Heart left ventricle (tissue), 16 donors: ENCODE results near the gene SSH2. TPM values are rescaled to one million over a fixed set of nuclear protein-coding genes. Genes with fewer than 3 reads are reported as not detected.

Experiments used
- ATAC-seq, 4 donors: fragments of 200-7000 bp; cut with Tn5 transposase; one replicate each; pipeline ENCODE4 v1.9.1; 2020 to 2022; ENCODE audit warnings: moderate library complexity in 4 of 4, mild to moderate bottlenecking in 3 of 4, moderate number of reproducible peaks in 1 of 4
- DNase-seq, 5 donors: peaks; one replicate each; pipeline ENCODE4 v3.0.0-alpha.2; 2020
- H3K27ac ChIP-seq, 12 donors: fragments of 200-600 bp; sonication (generic) in 4 of 12; one replicate each; pipeline versions ENCODE4 v1.5.0 to v1.8.0; 2016 to 2022; ENCODE audit warnings: mild to moderate bottlenecking in 2 of 12
- H3K27me3 ChIP-seq, 9 donors: fragments of 200-600 bp; sonication (generic) in 2 of 9; one replicate each; pipeline versions ENCODE4 v1.5.1 to v1.8.0; 2016 to 2022; ENCODE audit warnings: mild to moderate bottlenecking in 3 of 9
- H3K36me3 ChIP-seq, 9 donors: fragments of 200-600 bp; sonication (generic) in 2 of 9; one replicate each; pipeline versions ENCODE4 v1.5.0 to v1.8.0; 2018 to 2022; ENCODE audit warnings: mild to moderate bottlenecking in 2 of 9
- H3K4me1 ChIP-seq, 12 donors: fragments of 200-600 bp; sonication (generic) in 4 of 12; one replicate each; pipeline versions ENCODE4 v1.5.0 to v1.8.0; 2016 to 2022; ENCODE audit warnings: mild to moderate bottlenecking in 3 of 12
- H3K4me3 ChIP-seq, 12 donors: fragments of 200-600 bp; sonication (generic) in 4 of 12; one replicate each; pipeline versions ENCODE4 v1.5.0 to v1.8.0; 2017 to 2022; ENCODE audit warnings: mild to moderate bottlenecking in 9 of 12, moderate library complexity in 4 of 12
- H3K9me3 ChIP-seq, 12 donors: fragments of 200-600 bp; sonication (generic) in 4 of 12; one replicate each; pipeline versions ENCODE4 v1.5.0 to v1.8.0; 2016 to 2022; ENCODE audit warnings: mild to moderate bottlenecking in 1 of 12
- POLR2A ChIP-seq, 2 donors: fragments of 450-650 bp; IDR thresholded peaks; one replicate each; pipeline ENCODE4 v1.6.1; 2017; ENCODE audit warnings: antibody characterized with exemption in 2 of 2, mild to moderate bottlenecking in 2 of 2, moderate library complexity in 2 of 2
- WGBS, 4 donors: extraction: QIAGEN DNeasy Blood & Tissue Kit in 2 of 4; methylation state at CpG; one replicate each; pipeline versions ENCODE4 v1.1.5 to v1.1.7; 2013 to 2018; 5-methylcytosine and 5-hydroxymethylcytosine counted together
- intact Hi-C, 10 donors: fragments of 100-400 bp; cut with DNase I; formaldehyde crosslinking; loops; one replicate each; pipeline versions ENCODE4 v1.11.1 to v1.14.2; 2022
- polyA plus RNA-seq, 2 donors: library from polyadenylated mRNA; stranded (reverse); fragments of 200-250 nt; gene quantifications; one replicate each; pipeline ENCODE4 v1.2.3, GENCODE V29; 2013
- total RNA-seq, 9 donors: library from RNA; depleted of rRNA in 2 of 9; stranded (reverse); fragments of >200 nt in 2 of 9; fragmentation: NEBNext Ultra II Directional in 3 of 9; extraction: Animal tissue kit (Norgen Biotek cat#: 25700) in 3 of 9; gene quantifications; one replicate each; pipeline versions ENCODE4 v1.1.0 to v1.2.4, GENCODE V29; 2016 to 2023
- TF ChIP-seq, protein P1 (sequence below), 12 donors: fragments of 200-600 bp; sonication (generic) in 4 of 12; IDR thresholded peaks; one replicate each; pipeline versions ENCODE4 v1.5.0 to v1.8.0; 2018 to 2022; ENCODE audit warnings: antibody characterized with exemption in 12 of 12, mild to moderate bottlenecking in 5 of 12
- donor health status: ischemic (EF 13 %, LVEDD 7.1; RV severe dilation, severe dysfunction).
- donor health status: healthy with polysubstance abuse.
- donor health status: DM: no; HTN: yes; CAD: no.
- donor health status: DM: no; HTN: no; CAD: no.
- donor health status: ischemic (EF 25% LVEDD 6.9; RV normal size, moderate dysfunction).
- donor health status: ischemic (EF 25% LVEDD 5.7; RV mildly dilated, moderate dysfunction).
- donor health status: healthy.
- donor health status: DM: yes; HTN: yes; CAD: no.
- donor health status: ischemic (EF 35%, LVEDD 5.7; RV mildly dilated, moderate dysfunction).
- donor health status: nonischemic (EF 11% LVEDD 7.7; RV severe dilation, severe dysfunction).
- donor health status: DM: yes; HTN: yes; CAD: no.
- donor health status: PGD.
- donor health status: ischemic (EF 29% LVEDD 5.4; RV normal size, mild dysfunction).
- donor health status: nonischemic (EF 23%, LVEDD 6.1; RV moderate dilation, normal function).

The SSH2 gene
- total and polyA plus RNA-seq, 11 donors = 20.8 to 46.7 (median 36.6) TPM

DNA sequence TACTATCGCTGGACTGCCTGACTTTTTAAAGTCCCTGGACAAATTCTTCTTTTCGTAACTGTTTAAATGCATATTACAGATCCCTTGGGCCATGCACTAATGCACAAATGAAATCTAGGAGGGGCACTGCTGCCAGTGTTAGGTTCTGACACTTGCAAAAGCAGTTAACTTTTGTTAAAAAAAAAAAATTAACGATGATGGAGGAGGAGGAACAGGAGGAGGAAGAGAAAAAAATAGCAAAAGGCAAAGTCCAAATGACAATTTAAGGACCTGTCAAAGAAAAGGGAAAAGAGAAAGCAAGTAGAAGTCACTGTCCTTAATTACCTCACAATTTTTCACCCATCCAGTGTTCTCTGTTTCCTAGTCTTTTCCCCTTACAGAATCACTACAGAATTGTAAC lies 209.5 kb downstream of the SSH2 start:
- intact Hi-C loops = loop anchor here in 3 of 10 donors (5.0 kb wide), 3 partner anchors 33 to 78 kb away; no protein-coding TSS in a partner anchor
- H3K9me3 ChIP-seq = no peaks in the 10 kb centered on the region
- H3K27ac ChIP-seq = peak overlapping the region in 10 of 12 donors; percentile 1 to 89 (median 48)
- DNase-seq (no peak), ATAC-seq (no peak)
- H3K4me3 ChIP-seq = no peak overlapping the region
- peaks cover 0 to 4% (median 0%) of the 10 kb centered on the region in 9 donors for H3K36me3 ChIP-seq
- H3K27me3 ChIP-seq = no peaks in the 10 kb centered on the region
- TF ChIP-seq, protein P1, sequence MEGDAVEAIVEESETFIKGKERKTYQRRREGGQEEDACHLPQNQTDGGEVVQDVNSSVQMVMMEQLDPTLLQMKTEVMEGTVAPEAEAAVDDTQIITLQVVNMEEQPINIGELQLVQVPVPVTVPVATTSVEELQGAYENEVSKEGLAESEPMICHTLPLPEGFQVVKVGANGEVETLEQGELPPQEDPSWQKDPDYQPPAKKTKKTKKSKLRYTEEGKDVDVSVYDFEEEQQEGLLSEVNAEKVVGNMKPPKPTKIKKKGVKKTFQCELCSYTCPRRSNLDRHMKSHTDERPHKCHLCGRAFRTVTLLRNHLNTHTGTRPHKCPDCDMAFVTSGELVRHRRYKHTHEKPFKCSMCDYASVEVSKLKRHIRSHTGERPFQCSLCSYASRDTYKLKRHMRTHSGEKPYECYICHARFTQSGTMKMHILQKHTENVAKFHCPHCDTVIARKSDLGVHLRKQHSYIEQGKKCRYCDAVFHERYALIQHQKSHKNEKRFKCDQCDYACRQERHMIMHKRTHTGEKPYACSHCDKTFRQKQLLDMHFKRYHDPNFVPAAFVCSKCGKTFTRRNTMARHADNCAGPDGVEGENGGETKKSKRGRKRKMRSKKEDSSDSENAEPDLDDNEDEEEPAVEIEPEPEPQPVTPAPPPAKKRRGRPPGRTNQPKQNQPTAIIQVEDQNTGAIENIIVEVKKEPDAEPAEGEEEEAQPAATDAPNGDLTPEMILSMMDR (IDR thresholded peaks at IDR 0.05) = no peak
- no peak for TF ChIP-seq POLR2A (IDR thresholded peaks at IDR 0.05)
- H3K4me1 ChIP-seq = peaks cover 0 to 94% (median 38%) of the 10 kb centered on the region in 12 donors
- WGBS, 4 donors = 28 to 41% (median 33%) methylated on average over 3 of the region's 3 CpGs

GRCh38 chr17:29719469-29719868 lies 210.6 kb downstream of the SSH2 start:
- H3K4me1 ChIP-seq = peaks cover 0 to 95% (median 38%) of the 10 kb centered on the region in 12 donors
- H3K36me3 ChIP-seq = peaks cover 0 to 4% (median 0%) of the 10 kb centered on the region in 9 donors
- DNase-seq (no peak), ATAC-seq (no peak)
- no peak overlapping the region for H3K4me3 ChIP-seq
- 94 to 100% (median 97%) methylated on average over 2 of the region's 2 CpGs for WGBS, 4 donors
- H3K27ac ChIP-seq = peak overlapping the region in 1 of 12 donors; percentile 89
- TF ChIP-seq, protein P1 (IDR thresholded peaks at IDR 0.05) = no peak
- no peak for TF ChIP-seq POLR2A (IDR thresholded peaks at IDR 0.05)
- no peaks in the 10 kb centered on the region for H3K9me3 ChIP-seq
- intact Hi-C loops = no loop called here
- H3K27me3 ChIP-seq = no peaks in the 10 kb centered on the region

DNA sequence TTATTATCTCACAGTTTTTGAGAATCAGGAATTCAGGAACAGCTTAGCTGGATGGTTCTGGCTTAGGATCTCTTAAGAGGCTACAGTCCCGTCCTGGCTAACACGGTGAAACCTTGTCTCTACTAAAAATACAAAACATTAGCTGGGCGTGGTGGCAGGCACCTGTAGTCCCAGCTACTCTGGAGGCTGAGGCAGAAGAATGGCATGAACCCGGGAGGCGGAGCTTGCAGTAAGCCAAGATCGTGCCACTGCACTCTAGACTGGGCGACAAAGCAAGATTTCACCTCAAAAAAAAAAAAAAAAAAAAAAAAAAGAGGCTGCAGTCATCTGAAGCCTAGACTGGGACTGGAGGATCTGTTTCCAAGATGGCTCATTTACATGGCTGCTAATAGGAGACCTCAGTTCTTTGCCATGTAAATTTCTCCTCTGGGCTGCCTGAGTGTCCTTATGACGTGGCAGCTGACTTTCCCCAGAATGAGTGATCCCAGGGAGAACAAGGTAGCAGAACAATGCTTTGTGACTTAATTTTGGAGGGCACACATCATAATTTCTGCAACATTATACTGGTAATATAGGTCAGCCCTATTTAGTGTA lies 211.5 kb downstream of the SSH2 start:
- no peaks in the 10 kb centered on the region for H3K27me3 ChIP-seq
- DNase-seq (no peak), ATAC-seq (no peak)
- peaks cover 0 to 4% (median 0%) of the 10 kb centered on the region in 9 donors for H3K36me3 ChIP-seq
- H3K4me1 ChIP-seq = peaks cover 0 to 95% (median 38%) of the 10 kb centered on the region in 12 donors
- TF ChIP-seq, protein P1 (IDR thresholded peaks at IDR 0.05) = no peak
- TF ChIP-seq POLR2A (IDR thresholded peaks at IDR 0.05) = no peak
- 82 to 92% (median 88%) methylated on average over 8 of the region's 8 CpGs for WGBS, 4 donors
- no peaks in the 10 kb centered on the region for H3K9me3 ChIP-seq
- H3K27ac ChIP-seq = peak overlapping the region in 1 of 12 donors; percentile 77
- no peak overlapping the region for H3K4me3 ChIP-seq
- intact Hi-C loops = no loop called here

DNA sequence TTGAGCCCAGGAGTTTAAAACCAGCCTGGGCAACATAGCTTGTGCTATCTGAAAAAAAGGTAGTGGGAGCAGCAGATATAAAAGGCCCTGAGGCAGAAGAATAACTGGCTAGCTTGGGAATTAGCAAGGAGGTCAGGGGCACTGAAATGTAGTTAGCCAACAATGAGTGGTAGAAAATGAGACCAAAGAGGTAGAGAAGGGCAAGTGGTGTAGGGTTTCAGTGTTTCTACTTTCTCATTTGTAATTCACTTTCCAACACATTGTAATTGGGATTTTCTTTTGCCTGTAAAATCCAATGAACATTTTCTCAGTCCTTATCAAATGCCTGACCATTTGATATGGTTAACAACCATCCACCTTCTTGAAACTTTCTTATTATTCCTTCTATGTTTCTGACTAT lies 212.2 kb downstream of the SSH2 start:
- Histone ChIP-seq H3K36me3 (peaks cover 0 to 4% (median 0%) of the 10 kb centered on the region in 9 donors), H3K27ac (peak overlapping the region in 1 of 12 donors; percentile 77), H3K27me3 (no peaks in the 10 kb centered on the region), H3K9me3 (no peaks in the 10 kb centered on the region), H3K4me3 (no peak overlapping the region), H3K4me1 (peaks cover 0 to 92% (median 33%) of the 10 kb centered on the region in 12 donors)
- no peak for DNase-seq
- intact Hi-C loops = no loop called here
- TF ChIP-seq POLR2A (IDR thresholded peaks at IDR 0.05) = no peak
- TF ChIP-seq, protein P1 (IDR thresholded peaks at IDR 0.05) = no peak
- ATAC-seq = no peak
